Activated naive CD8-positive, alpha-beta T cell treated with anti-CD3 and anti-CD28 coated beads, Interleukin-2, amount 10 ng/mL, durations not matched to agents 7 days and 5 days (primary cell): ENCODE results near the gene STAM2. TPM values are rescaled to one million over a fixed set of nuclear protein-coding genes. Genes with fewer than 3 reads are reported as not detected.
A peak's percentile ranks its signal among the peaks of the same experiment; 100 is the strongest.
"Not testable (repeated sequence)": the region's sequence is repeated elsewhere in the genome, so short reads cannot be mapped to it uniquely, and the experiment has no call there.

Experiments used
- ATAC-seq: fragments of 150-1000 bp; cut with Tn5 transposase; one replicate; pipeline ENCODE4 v1.10.0; 2021; ENCODE audit warnings: low read depth, moderate library complexity
- POLR2A ChIA-PET: fragments of 350-600 bp; sonication (Branson Sonifier 250); formaldehyde crosslinking; loops from one replicate; lab custom pipeline; 2021; ENCODE audit warnings: antibody characterized with exemption; lab: Charles Lee
- DNase-seq: peaks from one replicate; pipeline ENCODE4 v3.0.0; 2021
- H3K27ac Mint-ChIP-seq: one replicate; pipeline ENCODE4 v1.8.0; 2022; ENCODE audit warnings: mild to moderate bottlenecking, mixed read lengths
- H3K27me3 Mint-ChIP-seq: one replicate; pipeline ENCODE4 v1.8.0; 2022; ENCODE audit warnings: mild to moderate bottlenecking, moderate library complexity, mixed read lengths
- H3K36me3 Mint-ChIP-seq: one replicate; pipeline ENCODE4 v1.8.0; 2021; ENCODE audit warnings: mild to moderate bottlenecking, mixed read lengths
- H3K4me1 Mint-ChIP-seq: one replicate; pipeline ENCODE4 v1.8.0; 2021; ENCODE audit warnings: mixed read lengths
- H3K4me3 Mint-ChIP-seq: one replicate; pipeline ENCODE4 v1.8.0; 2022; ENCODE audit warnings: mild to moderate bottlenecking, moderate library complexity, mixed read lengths
- H3K9me3 Mint-ChIP-seq: one replicate; pipeline ENCODE4 v1.8.0; 2021; ENCODE audit warnings: mixed read lengths
- total RNA-seq, 2 experiments: library from RNA; stranded (reverse); gene quantifications; one replicate each; pipeline ENCODE4 v1.2.3, GENCODE V29; 2021

The STAM2 gene
- total RNA-seq, 2 experiments from 2014 or later, result 19.0 to 19.2 TPM

GRCh38 chr2:152186808-152187207 lies 11.2 kb upstream of the STAM2 start:
- H3K27ac Mint-ChIP-seq, H3K36me3 Mint-ChIP-seq, H3K4me3 Mint-ChIP-seq, DNase-seq, POLR2A ChIA-PET, H3K9me3 Mint-ChIP-seq, H3K4me1 Mint-ChIP-seq, ATAC-seq: not testable (repeated sequence)
- peaks cover 28% of the 10 kb centered on the region for H3K27me3 Mint-ChIP-seq

- POLR2A ChIA-PET, result no interaction called here
- ATAC-seq, result no peak
- no peaks in the 10 kb centered on the region for H3K9me3 Mint-ChIP-seq
- H3K4me3 Mint-ChIP-seq, result no peak overlapping the region
- H3K4me1 Mint-ChIP-seq, result no peaks in the 10 kb centered on the region
- H3K27ac Mint-ChIP-seq, result no peak overlapping the region
- H3K36me3 Mint-ChIP-seq, result no peaks in the 10 kb centered on the region
- H3K27me3 Mint-ChIP-seq, result peaks cover 28% of the 10 kb centered on the region
- DNase-seq, result no peak
Measured at GRCh38 chr2:152186262-152186661, 10.7 kb upstream of the STAM2 start.

- DNase-seq (no peak), ATAC-seq (no peak)
- Mint-ChIP-seq H3K27ac (no peak overlapping the region), H3K27me3 (peaks cover 28% of the 10 kb centered on the region), H3K9me3 (no peaks in the 10 kb centered on the region), H3K36me3 (no peaks in the 10 kb centered on the region), H3K4me3 (no peak overlapping the region), H3K4me1 (no peaks in the 10 kb centered on the region)
- POLR2A ChIA-PET, result no interaction called here
Measured at GRCh38 chr2:152183401-152184073, 8.0 kb upstream of the STAM2 start.

GRCh38 chr2:152177667-152178066 lies 2.1 kb upstream of the STAM2 start:
- H3K27ac Mint-ChIP-seq, DNase-seq, H3K27me3 Mint-ChIP-seq, H3K36me3 Mint-ChIP-seq, POLR2A ChIA-PET, H3K9me3 Mint-ChIP-seq, H3K4me3 Mint-ChIP-seq, ATAC-seq: not testable (repeated sequence)
- peaks cover 16% of the 10 kb centered on the region for H3K4me1 Mint-ChIP-seq

- Mint-ChIP-seq H3K4me3 (peak overlapping the region; percentile 97), H3K9me3 (no peaks in the 10 kb centered on the region), H3K4me1 (peaks cover 22% of the 10 kb centered on the region), H3K27me3 (no peaks in the 10 kb centered on the region), H3K36me3 (peaks cover 6% of the 10 kb centered on the region), H3K27ac (peak overlapping the region; percentile 100)
- DNase-seq (no peak), ATAC-seq (no peak)
- POLR2A ChIA-PET, result interaction anchor here (0.9 to 1.8 kb wide), 3 partner anchors 159 to 543 kb away, joined by 3 to 5 read pairs (median 3); partner anchors contain the start of genes ARL6IP6 and FMNL2
Measured at GRCh38 chr2:152176113-152176714, 651 bp upstream of the STAM2 start.

- Mint-ChIP-seq H3K27ac (peak overlapping the region; percentile 100), H3K27me3 (no peaks in the 10 kb centered on the region), H3K4me3 (peak overlapping the region; percentile 97), H3K9me3 (no peaks in the 10 kb centered on the region), H3K4me1 (peaks cover 22% of the 10 kb centered on the region), H3K36me3 (peaks cover 6% of the 10 kb centered on the region)
- POLR2A ChIA-PET, result interaction anchor here (1.5 to 1.8 kb wide), 2 partner anchors 160 to 461 kb away, joined by 3 to 5 read pairs; partner anchors contain the start of gene FMNL2
- DNase-seq (no peak), ATAC-seq (peak; percentile 6)
Measured at GRCh38 chr2:152175012-152175367, 573 bp downstream of the STAM2 start.

GRCh38 chr2:152174574-152174973 lies 989 bp downstream of the STAM2 start:
- POLR2A ChIA-PET, result interaction anchor here (1.8 kb wide), 1 partner anchor 161 kb away, joined by 5 read pairs; the partner anchor contains the start of gene FMNL2

GRCh38 chr2:152173831-152174230 lies 1.7 kb downstream of the STAM2 start:
- Mint-ChIP-seq H3K27me3 (no peaks in the 10 kb centered on the region), H3K9me3 (no peaks in the 10 kb centered on the region), H3K4me3 (no peak overlapping the region), H3K27ac (no peak overlapping the region), H3K36me3 (peaks cover 9% of the 10 kb centered on the region), H3K4me1 (peaks cover 24% of the 10 kb centered on the region)
- DNase-seq, result no peak
- POLR2A ChIA-PET, result no interaction called here
- ATAC-seq, result no peak

More at GRCh38 chr2:152174574-152174973, 989 bp downstream of the STAM2 start:
- DNase-seq, result no peak
- Mint-ChIP-seq H3K4me1 (peaks cover 24% of the 10 kb centered on the region), H3K27ac (peak overlapping the region; percentile 100), H3K27me3 (no peaks in the 10 kb centered on the region), H3K9me3 (no peaks in the 10 kb centered on the region), H3K4me3 (peak overlapping the region; percentile 97), H3K36me3 (peaks cover 7% of the 10 kb centered on the region)
- no peak for ATAC-seq

GRCh38 chr2:152172201-152172785 lies 3.3 kb downstream of the STAM2 start:
- H3K9me3 Mint-ChIP-seq, H3K36me3 Mint-ChIP-seq, ATAC-seq: not testable (repeated sequence)

GRCh38 chr2:152171718-152172117 lies 3.8 kb downstream of the STAM2 start:
- DNase-seq, result no peak
- Mint-ChIP-seq H3K27me3 (no peaks in the 10 kb centered on the region), H3K4me3 (no peak overlapping the region), H3K36me3 (peaks cover 9% of the 10 kb centered on the region), H3K27ac (no peak overlapping the region), H3K9me3 (no peaks in the 10 kb centered on the region), H3K4me1 (peaks cover 28% of the 10 kb centered on the region)
- no peak for ATAC-seq
- POLR2A ChIA-PET, result no interaction called here

More at GRCh38 chr2:152172201-152172785, 3.3 kb downstream of the STAM2 start:
- DNase-seq, POLR2A ChIA-PET, H3K27me3 Mint-ChIP-seq, H3K4me3 Mint-ChIP-seq: not testable (repeated sequence)
- Mint-ChIP-seq H3K27ac (peak overlapping the region; percentile 27), H3K4me1 (peaks cover 25% of the 10 kb centered on the region)

- H3K36me3 Mint-ChIP-seq, H3K27me3 Mint-ChIP-seq, H3K4me3 Mint-ChIP-seq, POLR2A ChIA-PET, H3K9me3 Mint-ChIP-seq, DNase-seq, H3K27ac Mint-ChIP-seq, ATAC-seq: not testable (repeated sequence)
- H3K4me1 Mint-ChIP-seq, result peaks cover 21% of the 10 kb centered on the region
Measured at GRCh38 chr2:152169158-152169557, 6.4 kb downstream of the STAM2 start.

GRCh38 chr2:152167470-152167869 lies 8.1 kb downstream of the STAM2 start:
- H3K4me1 Mint-ChIP-seq, result peaks cover 18% of the 10 kb centered on the region
- H3K9me3 Mint-ChIP-seq, H3K27me3 Mint-ChIP-seq, H3K4me3 Mint-ChIP-seq, DNase-seq, POLR2A ChIA-PET, H3K36me3 Mint-ChIP-seq, ATAC-seq, H3K27ac Mint-ChIP-seq: not testable (repeated sequence)

GRCh38 chr2:152167065-152167464 lies 8.5 kb downstream of the STAM2 start:
- no peaks in the 10 kb centered on the region for H3K27me3 Mint-ChIP-seq
- H3K36me3 Mint-ChIP-seq, result peaks cover 4% of the 10 kb centered on the region
- POLR2A ChIA-PET, result no interaction called here
- H3K4me1 Mint-ChIP-seq, result peaks cover 17% of the 10 kb centered on the region
- no peak overlapping the region for H3K4me3 Mint-ChIP-seq
- no peak overlapping the region for H3K27ac Mint-ChIP-seq
- H3K9me3 Mint-ChIP-seq, result no peaks in the 10 kb centered on the region
- DNase-seq (no peak), ATAC-seq (no peak)
